Trophoblast cell (in vitro differentiated cells and primary cell): ENCODE results near the gene TRMT6.

ENCODE experiments used
- DNase-seq, 2 donors: peaks; one replicate each; pipeline ENCODE4 v3.0.0-alpha.2; 2016
- H2AFZ ChIP-seq: 2 replicates; pipeline ENCODE4 v1.6.1; 2013; ENCODE audit warnings: low read length, moderate library complexity, mild to moderate bottlenecking; ENCODE audit not compliant: insufficient read depth, poor library complexity
- H2AK5ac ChIP-seq: 2 replicates; pipeline ENCODE4 v1.6.1; 2013; ENCODE audit warnings: mild to moderate bottlenecking, low read length
- H2BK120ac ChIP-seq: 2 replicates; pipeline ENCODE4 v1.6.1; 2013; ENCODE audit warnings: low read length, mild to moderate bottlenecking, moderate library complexity; ENCODE audit not compliant: insufficient read depth, poor library complexity
- H2BK12ac ChIP-seq: 2 replicates; pipeline ENCODE4 v1.6.1; 2013; ENCODE audit warnings: mild to moderate bottlenecking, low read length, moderate library complexity
- H2BK5ac ChIP-seq: 2 replicates; pipeline ENCODE4 v1.6.1; 2013; ENCODE audit warnings: low read length, low read depth, moderate library complexity, mild to moderate bottlenecking; ENCODE audit not compliant: poor library complexity
- H3K14ac ChIP-seq: 2 replicates; pipeline ENCODE4 v1.6.1; 2013; ENCODE audit warnings: mild to moderate bottlenecking, low read length
- H3K18ac ChIP-seq: 2 replicates; pipeline ENCODE4 v1.6.1; 2013; ENCODE audit warnings: mild to moderate bottlenecking, low read length
- H3K23ac ChIP-seq: 2 replicates; pipeline ENCODE4 v1.6.1; 2013; ENCODE audit warnings: low read length
- H3K27ac ChIP-seq: 2 replicates; pipeline ENCODE4 v1.5.1; 2013; ENCODE audit warnings: low read depth, mild to moderate bottlenecking, inconsistent platforms, low read length, moderate library complexity
- H3K27me3 ChIP-seq: 2 replicates; pipeline ENCODE4 v1.6.1; 2013; ENCODE audit warnings: inconsistent platforms, mild to moderate bottlenecking, low read length, moderate library complexity; ENCODE audit not compliant: insufficient read depth
- H3K36me3 ChIP-seq, 2 experiments: 1 replicate in 1 of 2; 2 replicates in 1 of 2; pipeline ENCODE4 v1.6.1; 2013; ENCODE audit warnings: low read length in 2 of 2, mild to moderate bottlenecking in 2 of 2, moderate library complexity in 1 of 2; ENCODE audit not compliant: insufficient read depth in 2 of 2, control insufficient read depth in 1 of 2
- H3K4ac ChIP-seq: 2 replicates; pipeline ENCODE4 v1.6.1; 2013; ENCODE audit warnings: low read depth, mild to moderate bottlenecking, low read length, moderate library complexity
- H3K4me1 ChIP-seq, 2 experiments: 1 replicate in 1 of 2; 2 replicates in 1 of 2; pipeline ENCODE4 v1.6.1; 2013; ENCODE audit warnings: low read length in 2 of 2, mild to moderate bottlenecking in 2 of 2, moderate library complexity in 1 of 2; ENCODE audit not compliant: insufficient read depth in 2 of 2, control insufficient read depth in 1 of 2
- H3K4me2 ChIP-seq: 2 replicates; pipeline ENCODE4 v1.6.1; 2013; ENCODE audit warnings: inconsistent platforms, mild to moderate bottlenecking, low read length, moderate library complexity
- H3K4me3 ChIP-seq: 2 replicates; pipeline ENCODE4 v1.5.1; 2013; ENCODE audit warnings: mild to moderate bottlenecking, low read depth, low read length, inconsistent platforms
- H3K79me1 ChIP-seq: one replicate; pipeline ENCODE4 v1.6.1; 2013; ENCODE audit warnings: low read length
- H3K79me2 ChIP-seq: 2 replicates; pipeline ENCODE4 v1.6.1; 2013; ENCODE audit warnings: low read length, mild to moderate bottlenecking; ENCODE audit not compliant: control insufficient read depth, insufficient read depth, poor library complexity
- H3K9ac ChIP-seq: 2 replicates; pipeline ENCODE4 v1.6.1; 2013; ENCODE audit warnings: mild to moderate bottlenecking, low read length
- H3K9me3 ChIP-seq: 2 replicates; pipeline ENCODE4 v1.6.1; 2013; ENCODE audit warnings: low read depth, mild to moderate bottlenecking, control low read depth, inconsistent platforms, low read length; ENCODE audit not compliant: insufficient read depth
- H4K12ac ChIP-seq: 2 replicates; pipeline ENCODE4 v1.6.1; 2013; ENCODE audit warnings: low read depth, mild to moderate bottlenecking, low read length, moderate library complexity
- H4K8ac ChIP-seq: 2 replicates; pipeline ENCODE4 v1.6.1; 2013; ENCODE audit warnings: low read depth, mild to moderate bottlenecking, low read length, moderate library complexity
- H4K91ac ChIP-seq: one replicate; pipeline ENCODE4 v1.6.1; 2013; ENCODE audit warnings: low read depth, mild to moderate bottlenecking, low read length, moderate library complexity
- WGBS: extraction: QIAGEN DNeasy Blood & Tissue Kit; methylation state at CpG from one replicate; pipeline ENCODE4 v1.1.7; 2013; ENCODE audit warnings: missing lambda C conversion rate; ENCODE audit not compliant: insufficient read length, insufficient coverage; ENCODE audit errors: extremely low coverage; 5-methylcytosine and 5-hydroxymethylcytosine counted together

The TRMT6 gene

DNA sequence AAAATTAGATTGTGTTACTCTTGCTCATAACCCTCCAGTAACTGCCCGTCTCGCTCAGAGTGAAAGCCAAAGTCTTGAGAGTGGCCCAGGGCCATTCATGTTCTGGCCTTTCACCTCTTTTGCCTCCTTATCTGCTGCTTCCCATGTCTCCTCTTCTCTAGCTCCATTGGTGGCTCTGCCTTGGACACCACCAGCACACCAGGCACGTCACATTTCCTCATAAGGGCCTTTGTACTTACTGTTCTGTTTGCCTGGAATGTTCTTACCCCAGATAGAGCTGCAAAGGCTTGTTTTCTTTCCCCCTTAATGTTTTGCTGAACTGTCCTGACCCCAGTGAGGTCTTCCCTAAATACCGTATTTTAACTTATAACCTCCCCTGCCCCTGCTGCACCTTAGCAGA lies 29.5 kb upstream of the TRMT6 start:
- Histone ChIP-seq H3K9me3 (no peaks in the 10 kb centered on the region), H3K79me1 (no peaks in the 10 kb centered on the region), H3K27me3 (no peaks in the 10 kb centered on the region), H3K18ac (no peak overlapping the region), H2AFZ (no peak overlapping the region), H4K91ac (no peak overlapping the region), H3K9ac (no peak overlapping the region), H2AK5ac (no peak overlapping the region), H2BK5ac (no peak overlapping the region), H3K14ac (no peak overlapping the region), H4K12ac (no peak overlapping the region), H3K4me2 (no peak overlapping the region), H3K4me1 (no peaks in the 10 kb centered on the region), H3K4me3 (no peak overlapping the region), H4K8ac (no peak overlapping the region), H3K27ac (no peak overlapping the region), H2BK120ac (no peak overlapping the region), H3K36me3 (peaks cover 7 to 23% of the 10 kb centered on the region in 2 experiments), H3K23ac (no peak overlapping the region), H3K79me2 (no peaks in the 10 kb centered on the region), H2BK12ac (no peak overlapping the region), H3K4ac (no peak overlapping the region)
- WGBS = no CpG with 5 or more reads among the region's 4 CpGs
- peak; percentile 8 to 33 for DNase-seq

DNA sequence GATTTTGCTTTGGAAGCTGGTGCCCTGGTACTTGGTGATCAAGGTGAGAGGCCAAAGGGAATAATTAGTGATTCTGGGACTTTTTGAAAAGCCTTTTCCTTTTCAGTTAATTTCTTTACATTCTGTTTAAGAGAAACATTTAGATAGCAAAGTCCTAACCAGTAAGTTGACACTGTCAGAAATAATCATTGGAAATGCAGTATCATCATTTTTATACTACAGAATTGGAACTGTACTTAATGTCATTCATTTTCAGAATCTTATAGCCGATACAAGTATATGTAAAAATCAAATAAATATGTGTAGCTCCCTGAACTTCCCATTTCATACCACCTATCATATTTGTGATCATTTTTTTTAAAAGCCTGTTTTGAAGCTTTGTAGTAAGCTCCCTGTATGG lies 27.6 kb upstream of the TRMT6 start:
- no peak overlapping the region for H3K4me2 ChIP-seq
- H3K23ac ChIP-seq = no peak overlapping the region
- H3K9ac ChIP-seq = peak overlapping the region; percentile 59
- no peak overlapping the region for H4K8ac ChIP-seq
- no peak overlapping the region for H3K27ac ChIP-seq
- no peak overlapping the region for H2BK12ac ChIP-seq
- H3K36me3 ChIP-seq = peaks cover 10 to 24% of the 10 kb centered on the region in 2 experiments
- no peak overlapping the region for H3K18ac ChIP-seq
- H3K14ac ChIP-seq = no peak overlapping the region
- H3K79me1 ChIP-seq = no peaks in the 10 kb centered on the region
- H2AK5ac ChIP-seq = no peak overlapping the region
- no peak overlapping the region for H4K12ac ChIP-seq
- no peak for DNase-seq
- no peak overlapping the region for H4K91ac ChIP-seq
- no peak overlapping the region for H3K4me3 ChIP-seq
- H2BK120ac ChIP-seq = no peak overlapping the region
- no peak overlapping the region for H2BK5ac ChIP-seq
- H3K9me3 ChIP-seq = no peaks in the 10 kb centered on the region
- H3K79me2 ChIP-seq = no peaks in the 10 kb centered on the region
- no peaks in the 10 kb centered on the region for H3K4me1 ChIP-seq
- no peaks in the 10 kb centered on the region for H3K27me3 ChIP-seq
- H3K4ac ChIP-seq = no peak overlapping the region
- no CpG with 5 or more reads among the region's 1 CpG for WGBS
- no peak overlapping the region for H2AFZ ChIP-seq

- H3K27me3 ChIP-seq = no peaks in the 10 kb centered on the region
- H3K4me2 ChIP-seq = no peak overlapping the region
- no peak overlapping the region for H4K12ac ChIP-seq
- no peak overlapping the region for H3K4me3 ChIP-seq
- H3K27ac ChIP-seq = no peak overlapping the region
- H3K79me2 ChIP-seq = no peaks in the 10 kb centered on the region
- no peak overlapping the region for H4K91ac ChIP-seq
- WGBS = no CpG with 5 or more reads among the region's 2 CpGs
- H3K9me3 ChIP-seq = no peaks in the 10 kb centered on the region
- no peak overlapping the region for H3K14ac ChIP-seq
- H3K18ac ChIP-seq = no peak overlapping the region
- no peak overlapping the region for H2BK120ac ChIP-seq
- H3K4me1 ChIP-seq = no peaks in the 10 kb centered on the region
- H3K36me3 ChIP-seq = peaks cover 10 to 24% of the 10 kb centered on the region in 2 experiments
- DNase-seq = no peak
- no peak overlapping the region for H2BK5ac ChIP-seq
- H3K23ac ChIP-seq = no peak overlapping the region
- H2BK12ac ChIP-seq = no peak overlapping the region
- no peaks in the 10 kb centered on the region for H3K79me1 ChIP-seq
- H2AK5ac ChIP-seq = no peak overlapping the region
- H4K8ac ChIP-seq = no peak overlapping the region
- H3K9ac ChIP-seq = no peak overlapping the region
- H3K4ac ChIP-seq = no peak overlapping the region
- no peak overlapping the region for H2AFZ ChIP-seq
Observed at GRCh38 chr20:5977223-5977622, 26.9 kb upstream of the TRMT6 start.

GRCh38 chr20:5975778-5976177 lies 25.4 kb upstream of the TRMT6 start:
- no peak overlapping the region for H3K4me2 ChIP-seq
- H3K4ac ChIP-seq = no peak overlapping the region
- no peak overlapping the region for H3K4me3 ChIP-seq
- H2BK12ac ChIP-seq = no peak overlapping the region
- no peaks in the 10 kb centered on the region for H3K4me1 ChIP-seq
- no peak overlapping the region for H4K8ac ChIP-seq
- no peak overlapping the region for H2BK120ac ChIP-seq
- H3K9me3 ChIP-seq = no peaks in the 10 kb centered on the region
- H3K79me1 ChIP-seq = no peaks in the 10 kb centered on the region
- H3K14ac ChIP-seq = no peak overlapping the region
- H3K18ac ChIP-seq = no peak overlapping the region
- no peak overlapping the region for H3K23ac ChIP-seq
- H3K9ac ChIP-seq = no peak overlapping the region
- no peak for DNase-seq
- WGBS = no CpG with 5 or more reads among the region's 2 CpGs
- H2AK5ac ChIP-seq = no peak overlapping the region
- no peak overlapping the region for H4K12ac ChIP-seq
- H2AFZ ChIP-seq = no peak overlapping the region
- no peak overlapping the region for H3K27ac ChIP-seq
- no peaks in the 10 kb centered on the region for H3K79me2 ChIP-seq
- H3K36me3 ChIP-seq = peaks cover 10 to 21% of the 10 kb centered on the region in 2 experiments
- H4K91ac ChIP-seq = no peak overlapping the region
- H3K27me3 ChIP-seq = no peaks in the 10 kb centered on the region
- H2BK5ac ChIP-seq = no peak overlapping the region
